ENCODE data around the gene OLFM1.

OLFM1 gene

DNA sequence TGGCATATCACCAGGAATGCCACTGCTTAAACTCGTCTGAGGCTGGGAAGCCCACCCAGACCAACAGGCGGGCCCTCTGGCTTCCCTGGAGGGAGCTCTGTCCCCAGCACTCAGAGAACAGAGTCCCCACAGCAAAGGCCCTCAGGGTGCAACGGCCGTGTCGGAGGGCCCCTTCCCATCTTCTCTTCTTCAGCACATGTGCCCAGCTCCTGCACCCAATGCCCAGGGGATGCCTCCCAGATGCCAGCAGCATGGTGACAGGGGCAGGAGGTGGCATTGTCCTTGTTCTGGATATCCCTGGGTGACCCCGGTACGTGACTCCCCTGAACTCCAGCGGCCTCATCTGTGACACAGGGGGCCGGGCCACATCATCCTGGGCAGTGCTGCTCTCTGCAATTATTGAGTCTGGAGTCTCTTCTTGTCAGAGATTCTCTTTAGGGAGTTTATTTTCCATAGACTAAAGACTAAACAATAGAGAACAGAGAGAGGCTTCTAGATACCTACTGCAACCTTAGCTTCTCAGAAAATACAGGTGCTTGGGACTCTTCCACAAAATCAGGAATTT lies 13.6 kb upstream of the OLFM1 start:
- no peak for TF ChIP-seq CTCF (conservative IDR thresholded peaks at IDR 0.05; ENCODE audit: low read length)
- no peak for DNase-seq (ENCODE audit: low read depth)
- H3K4me3 ChIP-seq (ENCODE audit: low read length): no peak overlapping the region

DNA sequence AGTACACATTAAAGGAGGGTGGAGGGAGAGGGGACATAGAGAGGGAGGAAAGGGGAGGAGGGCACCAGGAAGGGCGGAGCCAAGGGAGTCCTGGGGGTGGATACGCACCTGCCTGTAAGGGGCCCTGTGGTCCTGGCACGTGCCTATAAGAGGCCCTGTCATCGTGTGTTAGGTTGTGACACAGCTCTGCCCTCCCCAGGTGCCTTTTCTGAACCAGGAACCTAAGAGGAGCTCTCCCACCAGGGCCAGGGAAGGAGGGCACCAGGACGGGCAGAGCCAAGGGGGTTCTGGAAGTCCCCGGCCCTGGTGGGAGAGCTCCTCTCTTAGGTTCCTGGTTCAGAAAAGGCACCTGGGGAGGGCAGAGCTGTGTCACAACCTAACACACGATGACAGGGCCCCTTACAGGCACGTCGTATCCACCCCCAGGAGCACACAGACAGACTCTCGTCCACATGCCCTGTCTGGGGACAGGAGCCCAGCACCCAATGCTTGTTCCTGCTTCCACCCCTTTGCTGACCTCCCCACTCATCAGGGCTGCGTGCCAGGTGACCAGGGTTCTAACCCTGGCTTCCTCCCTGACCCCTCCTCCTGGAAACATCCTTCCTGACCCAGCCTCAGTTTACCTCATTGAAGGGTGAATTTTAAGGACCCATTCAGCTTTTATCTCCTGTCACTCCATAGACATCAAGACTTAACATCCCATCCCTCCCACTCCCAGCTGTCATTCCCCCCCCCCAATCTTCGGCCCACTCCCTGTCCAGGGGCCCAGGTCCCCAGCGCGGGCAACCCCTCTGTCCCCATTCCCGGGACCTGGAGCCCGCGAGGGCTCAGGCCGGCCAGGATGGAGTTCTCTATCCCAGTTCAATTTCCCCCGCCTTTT lies 12.9 kb upstream of the OLFM1 start:
- H3K4me3 ChIP-seq (ENCODE audit: low read length): peak overlapping the region; percentile 5; the same call in 1 of the 2 replicates
- TF ChIP-seq CTCF (conservative IDR thresholded peaks at IDR 0.05; ENCODE audit: low read length): no peak
- no peak for DNase-seq (ENCODE audit: low read depth)

DNA sequence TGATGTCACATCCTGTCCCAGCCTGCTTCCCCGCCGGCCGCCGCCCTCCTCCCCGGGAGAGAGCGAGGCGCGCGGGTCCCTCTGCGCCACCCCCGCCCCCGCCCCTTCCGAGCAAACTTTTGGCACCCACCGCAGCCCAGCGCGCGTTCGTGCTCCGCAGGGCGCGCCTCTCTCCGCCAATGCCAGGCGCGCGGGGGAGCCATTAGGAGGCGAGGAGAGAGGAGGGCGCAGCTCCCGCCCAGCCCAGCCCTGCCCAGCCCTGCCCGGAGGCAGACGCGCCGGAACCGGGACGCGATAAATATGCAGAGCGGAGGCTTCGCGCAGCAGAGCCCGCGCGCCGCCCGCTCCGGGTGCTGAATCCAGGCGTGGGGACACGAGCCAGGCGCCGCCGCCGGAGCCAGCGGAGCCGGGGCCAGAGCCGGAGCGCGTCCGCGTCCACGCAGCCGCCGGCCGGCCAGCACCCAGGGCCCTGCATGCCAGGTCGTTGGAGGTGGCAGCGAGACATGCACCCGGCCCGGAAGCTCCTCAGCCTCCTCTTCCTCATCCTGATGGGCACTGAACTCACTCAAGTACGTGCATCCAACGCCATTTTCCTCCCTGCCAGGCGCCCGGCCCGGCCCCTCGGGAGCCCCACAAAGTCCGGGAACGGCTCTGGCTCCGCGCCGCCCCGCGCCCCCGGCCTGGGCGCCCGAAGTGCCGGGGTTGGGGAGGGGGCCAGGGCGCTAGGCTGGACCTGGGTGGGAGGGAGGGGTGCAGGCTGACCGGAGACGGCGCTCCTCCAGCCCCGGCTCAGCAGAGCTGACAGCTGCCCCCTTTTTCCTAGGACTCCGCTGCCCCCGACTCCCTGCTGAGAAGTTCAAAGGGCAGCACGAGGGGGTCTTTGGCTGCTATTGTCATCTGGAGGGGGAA lies 12.0 kb upstream of the OLFM1 start:
- peak overlapping the region; percentile 54 for H3K4me3 ChIP-seq (ENCODE audit: low read length)
- DNase-seq (ENCODE audit: low read depth): peak; percentile 50
- no peak for TF ChIP-seq CTCF (conservative IDR thresholded peaks at IDR 0.05; ENCODE audit: low read length)

DNA sequence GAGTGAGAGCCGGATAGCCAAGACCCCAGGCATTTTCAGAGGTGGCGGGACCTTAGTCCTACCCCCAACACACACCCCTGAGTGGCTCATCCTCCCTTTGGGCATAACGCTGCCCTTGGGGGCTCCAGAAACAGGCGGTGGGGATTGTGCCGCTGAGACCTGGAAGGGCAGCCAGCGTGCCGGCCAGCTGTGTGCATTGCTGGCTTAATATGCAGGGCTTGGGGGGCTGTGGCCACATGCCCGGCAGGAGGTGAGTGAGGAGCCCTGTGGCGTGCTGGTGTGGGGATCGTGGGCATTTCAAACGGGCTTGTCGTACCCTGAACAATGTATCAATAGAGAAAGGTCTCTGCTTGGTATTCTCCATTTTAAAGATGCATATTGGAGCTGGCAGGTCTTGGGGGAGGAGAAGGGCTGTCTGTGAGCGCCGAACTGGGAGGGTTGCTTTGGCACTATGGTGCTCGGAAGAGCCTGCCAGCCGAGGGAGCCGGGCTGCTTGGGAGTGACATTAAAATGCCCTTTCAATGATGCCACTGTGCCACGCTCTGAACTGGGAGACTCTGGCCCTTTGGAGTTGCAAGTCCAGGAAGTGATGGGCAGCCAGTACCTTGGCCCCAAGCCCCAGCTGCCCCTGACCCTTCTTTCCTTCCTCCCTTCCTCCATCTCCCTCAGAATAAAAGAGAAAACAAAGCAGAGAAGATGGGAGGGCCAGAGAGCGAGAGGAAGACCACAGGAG lies 11.2 kb upstream of the OLFM1 start:
- TF ChIP-seq CTCF (conservative IDR thresholded peaks at IDR 0.05; ENCODE audit: low read length): no peak
- DNase-seq (ENCODE audit: low read depth): no peak
- peak overlapping the region; percentile 39 for H3K4me3 ChIP-seq (ENCODE audit: low read length)

DNA sequence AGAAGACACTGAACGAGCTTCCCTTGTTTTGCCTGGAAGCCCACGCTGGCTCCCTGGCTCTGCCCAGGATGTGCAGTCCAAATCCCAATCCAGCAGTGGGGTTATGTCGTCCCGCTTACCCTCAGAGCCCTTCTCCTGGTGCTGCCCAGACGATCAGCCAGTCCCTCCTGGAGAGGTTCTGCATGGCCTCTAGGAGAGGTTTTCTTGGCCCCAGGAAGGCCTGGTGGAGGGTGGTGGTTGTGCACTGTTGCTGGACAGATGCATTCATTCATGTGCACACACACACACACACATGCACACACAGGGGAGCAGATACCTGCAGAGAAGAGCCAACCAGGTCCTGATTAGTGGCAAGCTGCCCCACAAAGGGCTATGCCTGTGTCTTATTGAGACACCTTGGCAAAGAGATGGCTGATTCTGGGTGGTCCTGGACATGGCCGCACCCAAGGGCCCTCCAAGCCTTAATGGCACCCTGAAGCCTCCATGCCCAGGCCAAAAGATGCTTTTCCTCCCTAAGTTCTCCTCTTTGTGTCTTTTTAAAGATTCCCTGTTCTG lies 10.5 kb upstream of the OLFM1 start:
- no peak for DNase-seq (ENCODE audit: low read depth)
- no peak for TF ChIP-seq CTCF (conservative IDR thresholded peaks at IDR 0.05; ENCODE audit: low read length)
- no peak overlapping the region for H3K4me3 ChIP-seq (ENCODE audit: low read length)

- DNase-seq (ENCODE audit: low read depth): peak; percentile 11
- TF ChIP-seq CTCF (conservative IDR thresholded peaks at IDR 0.05; ENCODE audit: low read length): no peak
- no peak overlapping the region for H3K4me3 ChIP-seq (ENCODE audit: low read length)
Measured at GRCh38 chr9:135077497-135078200, 9.8 kb upstream of the OLFM1 start.

All from AG10803 (cell line).